Activated CD8-positive, alpha-beta memory T cell treated with anti-CD3 and anti-CD28 coated beads, Interleukin-2, amount 10 ng/mL, durations not matched to agents 7 days and 5 days (primary cell): ENCODE data around the gene CLEC4M. TPM values are rescaled to one million over a fixed set of nuclear protein-coding genes. Genes with fewer than 3 reads are reported as not detected.

ENCODE experiments used
- ATAC-seq: fragments of 150-1000 bp; cut with Tn5 transposase; one replicate; pipeline ENCODE4 v1.10.0; 2021; ENCODE audit warnings: moderate library complexity
- CTCF ChIA-PET: fragments of 350-600 bp; sonication (Branson Sonifier 250); formaldehyde crosslinking; loops from one replicate; lab custom pipeline; 2021; ENCODE audit warnings: antibody characterized with exemption; lab: Charles Lee
- DNase-seq: peaks from one replicate; pipeline ENCODE4 v3.0.0-alpha.2; 2020
- H3K27ac Mint-ChIP-seq: one replicate; pipeline ENCODE4 v1.8.0; 2021; ENCODE audit warnings: mild to moderate bottlenecking, mixed read lengths
- H3K27me3 Mint-ChIP-seq: one replicate; pipeline ENCODE4 v1.8.0; 2021; ENCODE audit warnings: mixed read lengths
- H3K36me3 Mint-ChIP-seq: one replicate; pipeline ENCODE4 v1.8.0; 2021; ENCODE audit warnings: mild to moderate bottlenecking, mixed read lengths
- H3K4me1 Mint-ChIP-seq: one replicate; pipeline ENCODE4 v1.8.0; 2021; ENCODE audit warnings: mixed read lengths
- H3K4me3 Mint-ChIP-seq: one replicate; pipeline ENCODE4 v1.8.0; 2021; ENCODE audit warnings: mild to moderate bottlenecking, moderate library complexity, mixed read lengths
- H3K9me3 Mint-ChIP-seq: one replicate; pipeline ENCODE4 v1.8.0; 2022; ENCODE audit warnings: low read depth, mixed read lengths
- total RNA-seq, 2 experiments: library from RNA; stranded (reverse); gene quantifications; one replicate each; pipeline ENCODE4 v1.2.3, GENCODE V29; 2021

Gene CLEC4M
- total RNA-seq, 2 experiments from 2014 or later, result not detected

- DNase-seq (no peak), ATAC-seq (no peak)
- Mint-ChIP-seq H3K27me3 (peaks cover 20% of the 10 kb centered on the region), H3K4me3 (no peak overlapping the region), H3K4me1 (peaks cover 17% of the 10 kb centered on the region), H3K27ac (no peak overlapping the region), H3K9me3 (no peaks in the 10 kb centered on the region), H3K36me3 (no peaks in the 10 kb centered on the region)
- CTCF ChIA-PET, result interaction anchor here (0.8 kb wide), 1 partner anchor 88 kb away, joined by 3 read pairs; the partner anchor contains the start of gene TRAPPC5
Observed at GRCh38 chr19:7769171-7769570, 6.1 kb downstream of the CLEC4M start.

DNA sequence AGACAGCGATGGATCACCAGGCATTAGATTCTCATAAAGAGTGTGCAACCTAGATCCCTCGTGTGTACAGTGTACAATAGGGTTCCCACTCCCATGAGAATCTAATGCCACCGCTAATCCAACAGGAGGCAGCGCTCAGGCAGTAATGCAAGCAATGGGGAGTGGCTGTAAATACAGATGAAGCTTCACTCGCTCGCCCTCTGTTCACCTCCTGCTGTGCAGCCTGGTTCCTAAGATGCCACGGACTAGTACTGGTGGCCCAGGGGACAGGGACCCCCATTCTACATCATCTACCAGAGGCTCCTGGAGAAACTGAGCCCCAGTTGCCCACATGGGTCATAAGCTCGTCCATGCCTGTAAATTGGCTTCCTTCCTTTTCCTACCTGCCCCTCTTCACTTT, 8.0 kb downstream of the CLEC4M start:
- CTCF ChIA-PET, result interaction anchor here (1.1 to 1.5 kb wide), 2 partner anchors 119 to 203 kb away, joined by 3 read pairs; no protein-coding TSS in a partner anchor
- ATAC-seq (no peak), DNase-seq (no peak)
- no peaks in the 10 kb centered on the region for H3K36me3 Mint-ChIP-seq
- peaks cover 17% of the 10 kb centered on the region for H3K4me1 Mint-ChIP-seq
- H3K27ac Mint-ChIP-seq, result no peak overlapping the region
- peaks cover 22% of the 10 kb centered on the region for H3K27me3 Mint-ChIP-seq
- no peaks in the 10 kb centered on the region for H3K9me3 Mint-ChIP-seq
- no peak overlapping the region for H3K4me3 Mint-ChIP-seq

DNA sequence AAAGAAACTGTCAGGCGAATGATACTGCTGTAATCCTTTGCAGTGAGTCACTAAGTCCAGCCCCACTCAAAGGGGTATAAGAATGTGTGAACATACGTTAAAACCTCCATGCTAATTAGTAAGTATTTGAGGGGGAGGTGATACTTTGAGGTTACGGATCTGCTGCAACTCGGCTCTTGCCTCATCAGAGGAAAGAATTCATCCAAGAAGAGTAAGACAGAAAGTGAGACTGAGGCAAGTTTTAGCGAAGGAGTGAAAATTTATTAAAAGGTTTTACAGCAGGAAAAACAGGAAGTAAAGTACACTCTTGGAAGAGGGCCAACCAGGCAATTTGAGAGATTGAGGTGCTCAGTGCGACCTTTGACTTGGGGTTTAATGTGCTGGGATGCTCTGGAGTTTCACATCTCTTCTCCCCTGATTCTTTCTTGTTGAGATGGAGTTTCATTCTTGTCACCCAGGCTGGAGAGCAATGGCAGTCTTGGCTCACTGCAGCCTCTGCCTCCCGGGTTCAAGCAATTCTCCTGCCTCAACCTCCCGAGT, 9.8 kb downstream of the CLEC4M start:
- Mint-ChIP-seq H3K4me3 (peak overlapping the region; percentile 11), H3K36me3 (no peaks in the 10 kb centered on the region), H3K27ac (peak overlapping the region; percentile 27), H3K27me3 (peaks cover 21% of the 10 kb centered on the region), H3K4me1 (peaks cover 17% of the 10 kb centered on the region), H3K9me3 (no peaks in the 10 kb centered on the region)
- DNase-seq (peak; percentile 43), ATAC-seq (peak; percentile 83)
- CTCF ChIA-PET, result no interaction called here

DNA sequence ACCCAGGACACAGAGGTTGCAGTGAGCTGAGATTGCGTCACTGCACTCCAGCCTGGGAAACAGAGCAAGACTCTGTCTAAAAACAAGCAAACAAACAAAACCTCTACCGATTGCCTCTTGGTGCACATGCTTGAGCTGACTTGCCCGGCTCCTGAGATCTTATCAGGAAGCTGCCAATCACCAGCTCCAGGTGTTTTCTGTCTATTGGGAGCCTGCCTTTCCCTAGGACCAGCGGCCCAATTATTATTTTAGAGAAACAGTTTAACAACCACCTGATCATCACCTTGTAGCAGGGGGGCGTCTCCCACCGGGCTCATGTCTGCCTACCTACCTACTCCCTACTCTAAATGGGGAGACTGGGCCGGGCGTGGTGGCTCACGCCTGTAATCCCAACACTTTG, 10.8 kb downstream of the CLEC4M start:
- no peak overlapping the region for H3K27ac Mint-ChIP-seq
- CTCF ChIA-PET, result interaction anchor here (0.6 kb wide), 1 partner anchor 515 kb away, joined by 3 read pairs; no protein-coding TSS in a partner anchor
- peaks cover 17% of the 10 kb centered on the region for H3K4me1 Mint-ChIP-seq
- no peaks in the 10 kb centered on the region for H3K36me3 Mint-ChIP-seq
- DNase-seq (no peak), ATAC-seq (no peak)
- no peaks in the 10 kb centered on the region for H3K9me3 Mint-ChIP-seq
- peaks cover 23% of the 10 kb centered on the region for H3K27me3 Mint-ChIP-seq
- H3K4me3 Mint-ChIP-seq, result no peak overlapping the region

DNA sequence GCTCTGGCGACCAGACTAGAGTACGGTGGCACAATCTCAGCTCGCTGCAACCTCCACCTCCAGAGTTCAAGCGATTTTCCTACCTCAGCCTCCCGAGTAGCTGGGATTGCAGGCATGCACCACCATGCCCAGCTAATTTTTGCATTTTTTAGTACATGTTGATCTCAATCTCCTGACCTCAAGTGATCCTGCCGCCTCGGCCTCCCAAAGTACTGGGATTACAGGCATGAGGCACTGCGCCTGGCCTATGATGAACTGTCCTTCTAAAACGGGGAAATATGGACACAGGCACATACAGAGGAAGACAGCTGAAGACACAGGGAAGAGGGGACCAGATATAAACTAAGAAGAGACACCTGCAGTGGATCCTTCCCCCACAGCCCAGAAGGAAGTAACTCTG, 12.7 kb downstream of the CLEC4M start:
- H3K9me3 Mint-ChIP-seq, result no peaks in the 10 kb centered on the region
- no peaks in the 10 kb centered on the region for H3K36me3 Mint-ChIP-seq
- no peak overlapping the region for H3K4me3 Mint-ChIP-seq
- ATAC-seq (no peak), DNase-seq (no peak)
- CTCF ChIA-PET, result no interaction called here
- H3K4me1 Mint-ChIP-seq, result peaks cover 17% of the 10 kb centered on the region
- H3K27me3 Mint-ChIP-seq, result peaks cover 18% of the 10 kb centered on the region
- H3K27ac Mint-ChIP-seq, result no peak overlapping the region

DNA sequence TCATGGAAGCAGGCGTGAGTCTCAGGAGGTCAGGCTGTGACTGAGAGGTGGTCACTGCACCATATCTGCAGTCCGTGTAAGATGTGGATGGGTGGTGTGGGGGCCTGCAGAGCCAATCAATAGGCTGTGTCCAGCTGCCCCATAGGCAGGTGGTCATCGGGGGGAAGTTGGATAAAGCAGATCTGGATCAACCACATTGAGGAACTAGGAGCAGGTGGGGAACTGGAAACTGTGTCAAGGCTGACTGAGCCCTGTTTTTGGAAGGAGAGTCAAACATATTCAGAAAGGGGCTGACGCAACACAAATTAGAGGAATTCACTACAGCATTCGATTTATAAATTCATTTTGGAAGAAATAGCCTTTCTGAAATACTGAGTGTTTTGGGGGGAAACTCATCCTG, 15.0 kb downstream of the CLEC4M start:
- Mint-ChIP-seq H3K27me3 (peaks cover 22% of the 10 kb centered on the region), H3K4me1 (peaks cover 1% of the 10 kb centered on the region), H3K4me3 (no peak overlapping the region), H3K9me3 (no peaks in the 10 kb centered on the region), H3K27ac (no peak overlapping the region), H3K36me3 (no peaks in the 10 kb centered on the region)
- ATAC-seq (no peak), DNase-seq (no peak)
- CTCF ChIA-PET, result interaction anchor here (0.8 kb wide), 1 partner anchor 210 kb away, joined by 3 read pairs; no protein-coding TSS in a partner anchor

DNA sequence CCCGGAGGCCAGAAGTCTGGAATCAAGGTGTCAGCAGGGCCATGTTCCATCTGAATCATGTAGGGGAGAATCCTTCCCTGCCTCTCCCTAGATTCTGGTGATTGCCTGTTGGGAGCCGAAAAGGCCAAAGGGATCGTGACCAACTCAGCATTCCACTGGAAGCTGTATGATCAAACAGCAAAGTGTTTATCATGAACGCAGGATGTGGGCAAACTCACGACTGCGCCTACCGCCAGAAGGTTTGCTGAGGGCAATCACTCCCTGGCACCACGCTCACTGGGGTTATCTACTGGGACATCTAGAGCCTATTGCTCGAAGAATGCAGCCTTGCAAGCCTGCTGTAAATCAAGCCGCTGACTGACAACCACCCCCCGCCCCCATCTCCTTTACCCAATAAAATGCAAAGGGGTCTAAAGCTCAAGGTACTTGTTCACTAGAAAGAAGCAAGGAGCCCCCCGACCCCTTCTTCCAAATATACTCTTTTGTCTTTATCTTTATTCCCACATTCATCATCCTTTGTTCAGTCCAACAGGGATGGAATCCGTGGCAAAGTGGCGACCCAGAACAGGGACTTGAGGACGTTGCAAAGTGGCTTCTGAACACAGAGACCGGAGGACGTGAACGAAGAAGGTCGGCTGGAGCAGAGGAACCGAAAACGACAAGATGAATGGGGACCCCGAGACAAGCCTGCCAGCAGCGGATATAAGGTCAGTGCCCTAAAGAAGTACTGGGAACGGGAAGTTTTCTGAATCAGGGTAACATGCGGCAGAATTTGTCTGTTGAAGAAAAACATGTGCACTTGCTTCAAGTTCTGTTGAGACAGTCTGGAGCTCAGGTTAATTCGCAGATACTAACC, 16.8 kb downstream of the CLEC4M start:
- DNase-seq, result no peak
- ATAC-seq, result no peak
- Mint-ChIP-seq H3K27me3 (peaks cover 37% of the 10 kb centered on the region), H3K27ac (no peak overlapping the region), H3K4me3 (no peak overlapping the region), H3K36me3 (no peaks in the 10 kb centered on the region), H3K4me1 (no peaks in the 10 kb centered on the region), H3K9me3 (no peaks in the 10 kb centered on the region)
- CTCF ChIA-PET, result no interaction called here

- no peaks in the 10 kb centered on the region for H3K4me1 Mint-ChIP-seq
- CTCF ChIA-PET, result no interaction called here
- no peak overlapping the region for H3K27ac Mint-ChIP-seq
- H3K4me3 Mint-ChIP-seq, result no peak overlapping the region
- no peaks in the 10 kb centered on the region for H3K36me3 Mint-ChIP-seq
- H3K9me3 Mint-ChIP-seq, result no peaks in the 10 kb centered on the region
- no peak for DNase-seq
- H3K27me3 Mint-ChIP-seq, result peaks cover 43% of the 10 kb centered on the region
- no peak for ATAC-seq
Observed at GRCh38 chr19:7781157-7781556, 18.1 kb downstream of the CLEC4M start.

- Mint-ChIP-seq H3K4me1 (no peaks in the 10 kb centered on the region), H3K27me3 (peaks cover 57% of the 10 kb centered on the region), H3K36me3 (no peaks in the 10 kb centered on the region), H3K4me3 (no peak overlapping the region), H3K27ac (no peak overlapping the region), H3K9me3 (no peaks in the 10 kb centered on the region)
- CTCF ChIA-PET, result no interaction called here
- no peak for DNase-seq
- no peak for ATAC-seq
Observed at GRCh38 chr19:7783991-7784423, 21.0 kb downstream of the CLEC4M start.

DNA sequence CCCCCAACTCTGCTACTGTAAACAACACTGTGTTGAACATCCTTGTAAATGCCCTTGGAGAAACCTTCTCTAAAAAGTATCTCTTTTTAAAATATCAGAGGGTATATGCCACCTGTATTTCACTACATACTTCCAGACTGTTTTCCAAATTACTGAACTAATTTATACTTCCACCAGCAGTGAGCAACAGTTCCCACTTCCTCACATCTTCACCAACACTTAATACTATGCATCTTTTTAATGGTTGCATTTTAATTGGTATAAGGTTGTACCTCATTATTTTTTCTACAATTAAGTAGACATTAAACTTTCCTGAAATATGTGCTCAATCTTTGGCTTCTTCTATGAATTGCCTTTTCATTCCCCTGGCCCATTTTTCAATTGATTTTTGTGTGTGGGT, 21.8 kb downstream of the CLEC4M start:
- ATAC-seq (no peak), DNase-seq (no peak)
- Mint-ChIP-seq H3K9me3 (no peaks in the 10 kb centered on the region), H3K4me3 (no peak overlapping the region), H3K4me1 (no peaks in the 10 kb centered on the region), H3K36me3 (no peaks in the 10 kb centered on the region), H3K27ac (no peak overlapping the region), H3K27me3 (peaks cover 65% of the 10 kb centered on the region)
- CTCF ChIA-PET, result no interaction called here

GRCh38 chr19:7787141-7787540, 24.1 kb downstream of the CLEC4M start:
- no peaks in the 10 kb centered on the region for H3K9me3 Mint-ChIP-seq
- ATAC-seq, result no peak
- no peak overlapping the region for H3K4me3 Mint-ChIP-seq
- H3K27ac Mint-ChIP-seq, result no peak overlapping the region
- H3K36me3 Mint-ChIP-seq, result no peaks in the 10 kb centered on the region
- H3K4me1 Mint-ChIP-seq, result no peaks in the 10 kb centered on the region
- H3K27me3 Mint-ChIP-seq, result peaks cover 55% of the 10 kb centered on the region
- CTCF ChIA-PET, result interaction anchor here (1.4 kb wide), 1 partner anchor 106 kb away, joined by 5 read pairs; the partner anchor contains the start of gene TRAPPC5
- no peak for DNase-seq

DNA sequence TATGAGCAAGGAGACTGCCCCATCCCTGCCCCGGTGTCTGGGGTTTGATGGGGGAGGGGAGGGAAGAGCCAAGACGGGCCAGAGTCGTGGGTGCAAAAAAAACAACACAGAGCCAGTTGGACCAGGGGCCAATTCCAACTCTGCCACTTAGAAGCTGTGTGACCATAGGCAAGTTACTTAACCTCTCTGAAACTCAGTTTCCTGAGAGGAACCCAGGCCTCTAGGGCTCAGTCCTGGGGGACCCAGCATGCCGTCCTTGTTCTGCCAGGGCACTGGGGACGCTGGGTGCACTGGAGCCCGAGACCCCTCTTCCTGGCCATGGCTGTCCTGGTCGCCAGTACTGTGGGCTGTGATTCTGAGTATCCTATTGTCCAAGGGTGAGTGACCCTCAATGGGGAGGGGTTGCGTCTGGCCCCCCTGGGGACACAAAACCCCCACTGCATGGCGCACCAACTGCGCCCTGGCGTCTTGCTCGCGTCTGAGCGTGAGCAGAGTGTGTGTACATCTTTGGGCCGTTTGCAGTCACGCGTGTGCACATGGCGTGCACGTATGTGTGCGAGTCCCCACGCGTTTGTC, 24.6 kb downstream of the CLEC4M start:
- Mint-ChIP-seq H3K9me3 (no peaks in the 10 kb centered on the region), H3K36me3 (no peaks in the 10 kb centered on the region), H3K4me1 (no peaks in the 10 kb centered on the region), H3K4me3 (no peak overlapping the region), H3K27ac (no peak overlapping the region), H3K27me3 (peaks cover 58% of the 10 kb centered on the region)
- DNase-seq, result no peak
- no peak for ATAC-seq
- CTCF ChIA-PET, result interaction anchor here (1.4 kb wide), 1 partner anchor 107 kb away, joined by 5 read pairs; the partner anchor contains the start of gene TRAPPC5

DNA sequence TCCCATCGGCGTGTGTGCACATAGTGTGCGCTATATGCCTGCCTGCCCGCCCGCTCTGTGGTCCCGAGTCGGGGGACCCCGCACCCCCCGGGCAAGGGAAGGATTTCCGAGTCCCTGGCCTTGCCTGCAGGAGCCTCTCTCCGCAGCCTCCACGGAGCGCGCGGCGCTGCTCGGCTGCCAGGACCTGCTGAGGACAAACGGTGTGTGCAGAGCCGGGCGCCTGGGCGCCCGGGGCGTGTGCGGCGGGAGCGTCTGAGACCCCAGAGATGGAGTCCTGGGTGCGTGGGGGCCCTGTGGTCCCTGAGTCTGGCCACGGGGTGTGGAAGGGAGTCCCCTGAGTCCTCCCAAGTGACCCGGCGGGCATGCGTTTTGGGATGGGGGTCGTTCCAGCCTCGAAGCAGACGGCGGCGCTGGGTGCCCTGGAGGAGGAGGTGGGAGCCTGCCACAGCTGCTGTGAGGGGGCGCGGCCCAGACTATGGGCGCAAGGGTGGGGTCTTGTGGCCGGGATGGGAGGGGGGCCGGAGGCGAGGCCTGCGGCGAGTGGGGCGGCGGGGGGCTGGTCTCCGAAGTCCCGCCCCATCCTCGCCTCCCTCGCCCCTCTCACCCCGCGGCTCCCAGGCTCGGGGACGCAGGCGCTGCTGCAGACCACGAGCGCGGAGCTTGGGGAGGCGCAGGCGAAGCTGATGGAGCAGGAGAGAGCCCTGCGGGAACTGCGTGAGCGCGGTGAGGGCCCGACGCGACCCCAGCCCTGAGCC, 25.3 kb downstream of the CLEC4M start:
- H3K27me3 Mint-ChIP-seq, result peaks cover 54% of the 10 kb centered on the region
- H3K36me3 Mint-ChIP-seq, result no peaks in the 10 kb centered on the region
- no peaks in the 10 kb centered on the region for H3K9me3 Mint-ChIP-seq
- DNase-seq (no peak), ATAC-seq (no peak)
- H3K27ac Mint-ChIP-seq, result no peak overlapping the region
- H3K4me3 Mint-ChIP-seq, result no peak overlapping the region
- CTCF ChIA-PET, result no interaction called here
- no peaks in the 10 kb centered on the region for H3K4me1 Mint-ChIP-seq
